MM.1S (cell line): ENCODE measurements around the gene NCR2.

Experiments used
- DNase-seq: peaks from one replicate; pipeline ENCODE4 v3.0.0-alpha.2; 2015
- H2AFZ ChIP-seq: fragments of 300-600 bp; sonication (generic); 2 replicates; pipeline ENCODE4 v1.6.0; 2016; ENCODE audit warnings: antibody characterized with exemption, low read length
- H3F3A ChIP-seq: fragments of 300-600 bp; sonication (generic); 2 replicates; pipeline ENCODE4 v1.6.1; 2016; ENCODE audit warnings: mild to moderate bottlenecking, antibody characterized with exemption, low read length, moderate library complexity, mixed read lengths; ENCODE audit not compliant: insufficient read depth
- H3K27ac ChIP-seq: fragments of 300-600 bp; sonication (generic); 2 replicates; pipeline ENCODE4 v1.5.1; 2016; ENCODE audit warnings: mild to moderate bottlenecking, low read length
- H3K27me3 ChIP-seq: fragments of 300-600 bp; sonication (generic); replicated peaks from 2 replicates; pipeline ENCODE4 v1.6.0; 2016; ENCODE audit warnings: low read length; ENCODE audit not compliant: insufficient read depth
- H3K36me3 ChIP-seq: fragments of 300-600 bp; sonication (generic); replicated peaks from 2 replicates; pipeline ENCODE4 v1.6.1; 2016; ENCODE audit warnings: mild to moderate bottlenecking, low read length, mixed read lengths; ENCODE audit not compliant: insufficient read depth
- H3K4me1 ChIP-seq: fragments of 300-600 bp; sonication (generic); 2 replicates; pipeline ENCODE4 v1.6.1; 2016; ENCODE audit warnings: low read length, mixed read lengths
- H3K4me2 ChIP-seq: fragments of 300-600 bp; sonication (generic); 2 replicates; pipeline ENCODE4 v1.6.0; 2016; ENCODE audit warnings: low read depth, low read length
- H3K4me3 ChIP-seq: fragments of 300-600 bp; sonication (generic); 2 replicates; pipeline ENCODE4 v1.5.1; 2016; ENCODE audit warnings: low read length, mixed read lengths
- H3K79me2 ChIP-seq: fragments of 300-600 bp; sonication (generic); 2 replicates; pipeline ENCODE4 v1.6.1; 2016; ENCODE audit warnings: mixed run types, low read length, mixed read lengths
- H3K9ac ChIP-seq: fragments of 300-600 bp; sonication (generic); 2 replicates; pipeline ENCODE4 v1.6.1; 2016; ENCODE audit warnings: low read length, mixed read lengths
- H3K9me2 ChIP-seq: fragments of 300-600 bp; sonication (generic); replicated peaks from 2 replicates; pipeline ENCODE4 v1.6.1; 2016; ENCODE audit warnings: mild to moderate bottlenecking, low read length, mixed read lengths; ENCODE audit not compliant: insufficient read depth
- H3K9me3 ChIP-seq: fragments of 300-600 bp; sonication (generic); replicated peaks from 2 replicates; pipeline ENCODE4 v1.6.1; 2016; ENCODE audit warnings: mild to moderate bottlenecking, low read length, mixed read lengths; ENCODE audit not compliant: insufficient read depth
- H4K20me1 ChIP-seq: fragments of 300-600 bp; sonication (generic); 2 replicates; pipeline ENCODE4 v1.6.1; 2016; ENCODE audit warnings: mild to moderate bottlenecking, low read length, moderate library complexity, mixed read lengths; ENCODE audit not compliant: insufficient read depth
- EZH2 ChIP-seq: fragments of 300-600 bp; sonication (generic); optimal IDR thresholded peaks from 2 replicates; pipeline ENCODE3; 2017; ENCODE audit warnings: low read depth, mild to moderate bottlenecking, antibody characterized with exemption, low read length, mixed read lengths
- EZH2phosphoT487 ChIP-seq: fragments of 300-600 bp; sonication (generic); IDR thresholded peaks from 2 replicates; pipeline ENCODE4 v1.6.1; 2018; ENCODE audit warnings: antibody characterized with exemption, low read length
- TF ChIP-seq, protein P1 (sequence below): fragments of 300-600 bp; sonication (generic); IDR thresholded peaks from 2 replicates; pipeline ENCODE4 v1.5.1; 2016; ENCODE audit warnings: antibody characterized with exemption, low read length, mixed read lengths

Gene NCR2

GRCh38 chr6:41342241-41342640 lies 6.8 kb downstream of the NCR2 start:
- no peaks in the 10 kb centered on the region for H3K27me3 ChIP-seq
- H3K9me3 ChIP-seq: no peaks in the 10 kb centered on the region
- H3K79me2 ChIP-seq: no peaks in the 10 kb centered on the region
- H4K20me1 ChIP-seq: no peaks in the 10 kb centered on the region
- DNase-seq: no peak
- no peaks in the 10 kb centered on the region for H3K36me3 ChIP-seq
- H3K4me2 ChIP-seq: no peak overlapping the region
- TF ChIP-seq EZH2: no peak
- TF ChIP-seq EZH2phosphoT487: no peak
- TF ChIP-seq, protein P1, sequence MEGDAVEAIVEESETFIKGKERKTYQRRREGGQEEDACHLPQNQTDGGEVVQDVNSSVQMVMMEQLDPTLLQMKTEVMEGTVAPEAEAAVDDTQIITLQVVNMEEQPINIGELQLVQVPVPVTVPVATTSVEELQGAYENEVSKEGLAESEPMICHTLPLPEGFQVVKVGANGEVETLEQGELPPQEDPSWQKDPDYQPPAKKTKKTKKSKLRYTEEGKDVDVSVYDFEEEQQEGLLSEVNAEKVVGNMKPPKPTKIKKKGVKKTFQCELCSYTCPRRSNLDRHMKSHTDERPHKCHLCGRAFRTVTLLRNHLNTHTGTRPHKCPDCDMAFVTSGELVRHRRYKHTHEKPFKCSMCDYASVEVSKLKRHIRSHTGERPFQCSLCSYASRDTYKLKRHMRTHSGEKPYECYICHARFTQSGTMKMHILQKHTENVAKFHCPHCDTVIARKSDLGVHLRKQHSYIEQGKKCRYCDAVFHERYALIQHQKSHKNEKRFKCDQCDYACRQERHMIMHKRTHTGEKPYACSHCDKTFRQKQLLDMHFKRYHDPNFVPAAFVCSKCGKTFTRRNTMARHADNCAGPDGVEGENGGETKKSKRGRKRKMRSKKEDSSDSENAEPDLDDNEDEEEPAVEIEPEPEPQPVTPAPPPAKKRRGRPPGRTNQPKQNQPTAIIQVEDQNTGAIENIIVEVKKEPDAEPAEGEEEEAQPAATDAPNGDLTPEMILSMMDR: no peak
- H2AFZ ChIP-seq: no peak overlapping the region
- no peak overlapping the region for H3K9ac ChIP-seq
- H3K4me3 ChIP-seq: no peak overlapping the region
- no peak overlapping the region for H3K27ac ChIP-seq
- no peaks in the 10 kb centered on the region for H3K9me2 ChIP-seq
- H3K4me1 ChIP-seq: no peaks in the 10 kb centered on the region
- H3F3A ChIP-seq: no peaks in the 10 kb centered on the region

GRCh38 chr6:41343641-41344187 lies 8.3 kb downstream of the NCR2 start:
- H3F3A ChIP-seq: no peaks in the 10 kb centered on the region
- no peak overlapping the region for H2AFZ ChIP-seq
- no peaks in the 10 kb centered on the region for H3K9me2 ChIP-seq
- H3K4me3 ChIP-seq: no peak overlapping the region
- no peaks in the 10 kb centered on the region for H3K9me3 ChIP-seq
- H3K36me3 ChIP-seq: no peaks in the 10 kb centered on the region
- TF ChIP-seq EZH2phosphoT487 (no peak), EZH2 (no peak)
- TF ChIP-seq, protein P1: no peak
- no peaks in the 10 kb centered on the region for H3K27me3 ChIP-seq
- no peaks in the 10 kb centered on the region for H3K79me2 ChIP-seq
- H4K20me1 ChIP-seq: no peaks in the 10 kb centered on the region
- H3K4me2 ChIP-seq: no peak overlapping the region
- DNase-seq: no peak
- no peaks in the 10 kb centered on the region for H3K4me1 ChIP-seq
- no peak overlapping the region for H3K27ac ChIP-seq
- H3K9ac ChIP-seq: no peak overlapping the region

DNA sequence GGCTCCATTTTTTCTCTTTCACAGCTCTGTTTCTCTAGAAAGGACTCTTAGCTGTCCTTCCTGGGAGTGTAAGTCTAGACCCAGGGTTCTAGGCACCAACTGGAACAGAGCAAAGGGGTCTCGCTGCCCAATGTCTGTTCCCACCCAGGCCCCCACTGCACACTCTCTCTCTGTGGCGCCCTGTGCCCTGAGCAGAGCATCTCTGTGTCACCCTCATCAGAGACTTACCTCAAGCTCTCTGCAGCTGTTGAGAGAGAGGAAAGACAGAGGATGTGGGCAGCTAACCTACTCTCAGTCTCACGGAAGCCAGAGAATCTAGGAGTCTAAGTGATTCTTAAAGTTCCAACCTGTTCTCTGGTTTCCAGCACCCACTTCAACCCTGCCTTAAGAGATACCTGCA lies 9.5 kb downstream of the NCR2 start:
- no peak overlapping the region for H3K27ac ChIP-seq
- no peaks in the 10 kb centered on the region for H3K9me3 ChIP-seq
- H3K4me3 ChIP-seq: no peak overlapping the region
- no peaks in the 10 kb centered on the region for H3K4me1 ChIP-seq
- TF ChIP-seq EZH2phosphoT487: no peak
- no peak for TF ChIP-seq EZH2
- TF ChIP-seq, protein P1: no peak
- H2AFZ ChIP-seq: no peak overlapping the region
- no peaks in the 10 kb centered on the region for H4K20me1 ChIP-seq
- no peaks in the 10 kb centered on the region for H3K27me3 ChIP-seq
- no peak for DNase-seq
- no peaks in the 10 kb centered on the region for H3K36me3 ChIP-seq
- H3K9ac ChIP-seq: no peak overlapping the region
- H3F3A ChIP-seq: no peaks in the 10 kb centered on the region
- no peak overlapping the region for H3K4me2 ChIP-seq
- no peaks in the 10 kb centered on the region for H3K9me2 ChIP-seq
- no peaks in the 10 kb centered on the region for H3K79me2 ChIP-seq
